ENCODE results near the gene RAB31.

DNA sequence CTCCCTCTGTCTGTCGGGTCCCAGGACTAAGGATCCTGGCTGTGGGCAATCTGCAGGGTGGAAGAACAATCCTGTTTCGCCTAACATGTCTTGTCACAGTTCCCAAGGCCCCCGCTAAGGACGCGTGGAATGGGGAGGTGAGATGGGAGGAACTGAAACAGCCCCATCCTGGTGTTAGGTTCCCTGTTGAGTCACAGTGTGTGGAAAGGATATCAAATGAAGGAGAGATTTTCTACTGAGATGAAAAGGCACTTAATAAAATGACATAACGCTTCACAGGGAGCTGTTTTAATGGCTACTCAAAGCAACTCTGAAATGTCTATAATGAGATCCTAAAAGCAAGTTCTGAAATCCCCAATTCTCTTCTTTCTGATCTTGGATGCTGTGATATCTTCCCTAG is 52.5 kb downstream of the RAB31 start:
- TF ChIP-seq, protein P1, sequence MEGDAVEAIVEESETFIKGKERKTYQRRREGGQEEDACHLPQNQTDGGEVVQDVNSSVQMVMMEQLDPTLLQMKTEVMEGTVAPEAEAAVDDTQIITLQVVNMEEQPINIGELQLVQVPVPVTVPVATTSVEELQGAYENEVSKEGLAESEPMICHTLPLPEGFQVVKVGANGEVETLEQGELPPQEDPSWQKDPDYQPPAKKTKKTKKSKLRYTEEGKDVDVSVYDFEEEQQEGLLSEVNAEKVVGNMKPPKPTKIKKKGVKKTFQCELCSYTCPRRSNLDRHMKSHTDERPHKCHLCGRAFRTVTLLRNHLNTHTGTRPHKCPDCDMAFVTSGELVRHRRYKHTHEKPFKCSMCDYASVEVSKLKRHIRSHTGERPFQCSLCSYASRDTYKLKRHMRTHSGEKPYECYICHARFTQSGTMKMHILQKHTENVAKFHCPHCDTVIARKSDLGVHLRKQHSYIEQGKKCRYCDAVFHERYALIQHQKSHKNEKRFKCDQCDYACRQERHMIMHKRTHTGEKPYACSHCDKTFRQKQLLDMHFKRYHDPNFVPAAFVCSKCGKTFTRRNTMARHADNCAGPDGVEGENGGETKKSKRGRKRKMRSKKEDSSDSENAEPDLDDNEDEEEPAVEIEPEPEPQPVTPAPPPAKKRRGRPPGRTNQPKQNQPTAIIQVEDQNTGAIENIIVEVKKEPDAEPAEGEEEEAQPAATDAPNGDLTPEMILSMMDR (IDR thresholded peaks at IDR 0.05) = no peak
- no peak for TF ChIP-seq POLR2A (IDR thresholded peaks at IDR 0.05)

Data from lower leg skin (tissue), 3 donors.